Fibroblast of villous mesenchyme (primary cell): Measurements from ENCODE around the gene RIMBP2. TPM values are rescaled to one million over a fixed set of nuclear protein-coding genes. Genes with fewer than 3 reads are reported as not detected.

Experiments
- DNase-seq: peaks from one replicate; pipeline ENCODE4 v3.0.0-alpha.2; 2010; ENCODE audit warnings: low read depth
- H3K4me3 ChIP-seq: 2 replicates; pipeline ENCODE4 v1.5.1; 2011; ENCODE audit warnings: low read depth, mild to moderate bottlenecking, low read length
- total RNA-seq: library from RNA; depleted of rRNA; stranded (reverse); fragments of >200 nt; gene quantifications from 2 replicates; pipeline ENCODE4 v1.2.3, GENCODE V29; 2012
- TF ChIP-seq, protein P1 (sequence below): IDR thresholded peaks from 2 replicates; pipeline ENCODE4 v1.5.1; 2012; ENCODE audit warnings: low read depth, mild to moderate bottlenecking, low read length; ENCODE audit not compliant: insufficient read depth

RIMBP2 gene
- total RNA-seq, 1 donor = not detected

DNA sequence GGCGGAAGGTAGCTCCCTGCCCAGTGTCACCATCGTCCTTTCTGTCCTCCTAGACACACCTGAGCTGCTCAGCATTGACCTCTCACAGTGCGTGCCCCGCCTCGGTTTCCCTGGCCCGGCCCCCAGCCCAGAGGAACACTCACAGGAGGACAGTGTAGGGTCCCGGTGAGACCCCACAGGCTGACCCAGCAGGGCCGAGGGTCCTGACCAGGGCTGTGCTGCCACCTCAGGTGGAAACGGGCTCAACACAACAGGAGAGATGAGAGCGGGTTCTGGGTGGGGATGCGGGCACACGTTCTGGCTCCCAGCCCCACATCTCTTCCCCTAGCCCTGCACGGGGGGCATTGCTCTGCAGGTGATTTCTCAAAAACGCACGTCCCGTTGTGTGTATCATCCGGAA lies 280.3 kb downstream of the RIMBP2 start:
- TF ChIP-seq, protein P1, sequence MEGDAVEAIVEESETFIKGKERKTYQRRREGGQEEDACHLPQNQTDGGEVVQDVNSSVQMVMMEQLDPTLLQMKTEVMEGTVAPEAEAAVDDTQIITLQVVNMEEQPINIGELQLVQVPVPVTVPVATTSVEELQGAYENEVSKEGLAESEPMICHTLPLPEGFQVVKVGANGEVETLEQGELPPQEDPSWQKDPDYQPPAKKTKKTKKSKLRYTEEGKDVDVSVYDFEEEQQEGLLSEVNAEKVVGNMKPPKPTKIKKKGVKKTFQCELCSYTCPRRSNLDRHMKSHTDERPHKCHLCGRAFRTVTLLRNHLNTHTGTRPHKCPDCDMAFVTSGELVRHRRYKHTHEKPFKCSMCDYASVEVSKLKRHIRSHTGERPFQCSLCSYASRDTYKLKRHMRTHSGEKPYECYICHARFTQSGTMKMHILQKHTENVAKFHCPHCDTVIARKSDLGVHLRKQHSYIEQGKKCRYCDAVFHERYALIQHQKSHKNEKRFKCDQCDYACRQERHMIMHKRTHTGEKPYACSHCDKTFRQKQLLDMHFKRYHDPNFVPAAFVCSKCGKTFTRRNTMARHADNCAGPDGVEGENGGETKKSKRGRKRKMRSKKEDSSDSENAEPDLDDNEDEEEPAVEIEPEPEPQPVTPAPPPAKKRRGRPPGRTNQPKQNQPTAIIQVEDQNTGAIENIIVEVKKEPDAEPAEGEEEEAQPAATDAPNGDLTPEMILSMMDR = no peak
- DNase-seq = no peak
- H3K4me3 ChIP-seq = no peak overlapping the region

DNA sequence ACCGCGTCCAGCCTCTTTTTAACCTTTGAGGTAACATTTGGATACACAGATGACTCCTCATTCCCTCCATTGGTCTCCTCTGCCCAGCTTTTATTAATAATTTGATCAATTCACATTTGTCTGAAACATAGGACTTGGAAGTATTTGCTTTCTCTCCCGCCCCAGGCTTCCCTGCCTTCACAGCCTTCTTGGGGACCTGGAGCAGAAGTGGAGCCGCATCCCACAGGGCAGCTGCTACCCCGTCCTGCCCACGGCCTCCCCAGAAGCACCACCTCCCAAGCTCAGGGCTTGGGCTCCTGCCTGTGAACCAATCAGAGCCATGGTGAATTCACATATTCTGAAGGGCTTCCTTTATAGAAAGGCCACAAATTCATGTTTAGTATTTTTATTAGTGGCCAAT lies 280.8 kb downstream of the RIMBP2 start:
- TF ChIP-seq, protein P1 = no peak
- H3K4me3 ChIP-seq = no peak overlapping the region
- no peak for DNase-seq

DNA sequence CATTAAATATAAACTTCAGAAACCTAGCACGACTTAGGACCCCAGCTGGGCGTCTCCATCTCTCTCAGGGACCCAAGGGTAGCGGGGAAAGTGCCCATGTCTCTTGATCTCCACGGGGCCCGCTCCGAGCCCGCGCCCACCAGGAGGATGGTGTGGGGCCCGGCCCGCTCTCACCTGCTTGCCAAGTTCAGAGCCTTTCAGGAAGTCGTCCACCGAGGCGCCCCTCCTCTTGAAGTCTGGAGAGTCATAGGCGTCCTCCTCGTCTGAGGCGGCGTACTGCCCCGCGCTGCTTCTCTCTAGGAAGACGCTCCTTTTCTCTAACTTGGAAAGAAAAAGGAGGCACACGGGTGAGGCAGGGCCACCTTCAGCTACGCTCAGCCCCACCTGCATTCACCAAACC lies 281.5 kb downstream of the RIMBP2 start:
- no peak overlapping the region for H3K4me3 ChIP-seq
- TF ChIP-seq, protein P1 = no peak
- DNase-seq = no peak

DNA sequence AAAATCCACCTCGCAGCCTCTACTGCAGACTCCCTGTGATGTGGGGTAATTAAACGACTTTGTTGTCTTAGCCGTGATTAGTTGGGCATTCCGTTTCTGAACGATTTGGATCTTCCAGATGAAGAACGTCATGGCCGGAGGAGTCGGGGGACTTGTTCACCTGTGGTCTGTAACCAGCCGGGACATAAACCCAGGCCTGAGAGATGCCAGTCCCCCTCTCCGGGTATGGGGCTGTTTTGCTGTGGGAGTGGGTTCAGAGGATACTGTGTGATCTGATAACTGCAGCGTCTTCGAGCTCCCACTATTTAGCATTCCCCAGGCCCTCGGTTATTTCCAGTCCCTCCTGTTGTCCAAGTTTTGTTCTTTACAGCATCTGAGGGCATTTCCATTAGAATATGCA lies 282.3 kb downstream of the RIMBP2 start:
- TF ChIP-seq, protein P1 = no peak
- H3K4me3 ChIP-seq = no peak overlapping the region
- DNase-seq = no peak

DNA sequence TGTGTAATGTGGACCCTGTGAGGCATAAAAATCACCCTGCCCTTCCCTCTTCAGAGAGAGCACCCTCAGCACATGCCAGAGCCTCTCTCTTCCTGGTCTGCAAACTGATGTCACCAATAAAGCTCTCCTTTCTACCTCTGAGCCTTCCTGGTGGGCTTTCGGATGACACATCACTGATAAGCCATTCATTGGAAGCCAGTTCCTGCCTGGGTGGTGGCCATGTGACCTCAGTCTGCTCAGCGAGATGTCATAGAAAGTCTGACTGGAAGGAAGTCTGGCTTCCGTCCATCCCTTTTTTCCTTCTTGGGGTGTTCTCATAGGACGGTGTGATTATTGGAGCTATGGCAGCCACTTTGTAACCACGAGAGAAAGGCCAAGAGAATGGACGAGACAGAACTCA lies 282.7 kb downstream of the RIMBP2 start:
- DNase-seq = no peak
- TF ChIP-seq, protein P1 = no peak
- no peak overlapping the region for H3K4me3 ChIP-seq

DNA sequence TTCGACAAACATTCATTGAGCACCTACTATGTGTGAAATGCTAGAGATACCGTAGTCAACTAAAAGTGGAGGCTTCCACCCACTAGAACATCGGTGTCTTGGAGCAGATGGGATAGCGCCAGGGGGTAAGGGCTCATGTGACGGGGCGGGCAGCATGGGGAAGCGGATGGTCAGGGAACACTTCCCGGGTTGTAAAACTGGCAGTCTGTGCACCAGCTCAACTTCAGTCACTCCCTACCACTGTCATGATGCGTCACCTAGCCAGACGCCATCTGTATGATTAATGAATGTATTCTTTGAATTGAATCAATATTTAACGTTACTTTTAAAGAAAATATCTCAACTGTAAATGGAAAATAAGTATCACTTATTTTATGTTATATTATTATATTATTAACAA lies 284.9 kb downstream of the RIMBP2 start:
- no peak for DNase-seq

More for the DNA sequence above, 284.9 kb downstream of the RIMBP2 start:
- TF ChIP-seq, protein P1 = no peak
- no peak overlapping the region for H3K4me3 ChIP-seq
